ENCODE measurements around the gene PDE4A.
"Not testable (repeated sequence)": the region's sequence is repeated elsewhere in the genome, so short reads cannot be mapped to it uniquely, and the experiment has no call there.

Gene PDE4A

DNA sequence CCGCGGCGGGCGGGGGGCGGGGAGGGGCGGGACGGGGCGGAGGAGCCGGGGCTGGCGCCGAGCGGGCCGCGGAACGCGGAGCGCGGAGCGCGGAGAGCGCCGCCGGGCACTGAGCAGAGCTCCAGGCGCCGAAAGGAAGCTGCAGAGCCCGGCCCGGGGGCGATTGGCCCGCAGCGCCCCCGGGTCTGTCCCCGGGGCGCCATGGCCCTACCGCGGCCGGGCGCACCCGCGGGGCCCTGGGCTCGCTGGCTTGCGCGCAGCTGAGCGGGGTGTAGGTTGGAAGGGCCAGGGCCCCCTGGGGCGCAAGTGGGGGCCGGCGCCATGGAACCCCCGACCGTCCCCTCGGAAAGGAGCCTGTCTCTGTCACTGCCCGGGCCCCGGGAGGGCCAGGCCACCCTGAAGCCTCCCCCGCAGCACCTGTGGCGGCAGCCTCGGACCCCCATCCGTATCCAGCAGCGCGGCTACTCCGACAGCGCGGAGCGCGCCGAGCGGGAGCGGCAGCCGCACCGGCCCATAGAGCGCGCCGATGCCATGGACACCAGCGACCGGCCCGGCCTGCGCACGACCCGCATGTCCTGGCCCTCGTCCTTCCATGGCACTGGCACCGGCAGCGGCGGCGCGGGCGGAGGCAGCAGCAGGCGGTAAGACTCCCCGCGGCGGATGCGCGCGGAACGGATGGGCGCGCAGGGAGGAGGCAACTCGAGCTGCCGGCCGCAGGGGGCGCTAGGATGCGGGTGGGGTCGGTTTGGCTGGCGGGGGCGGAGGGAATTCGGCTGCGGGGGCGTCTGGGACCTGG is at the start of gene PDE4A:
Gene PDE4A, plus strand, starts transcription at position 95 of the 796 bp plus-strand sequence. Its CDS starts 227 bp downstream, at position 322.
- peak; percentile 67 for DNase-seq (ENCODE audit: low read depth)

DNA sequence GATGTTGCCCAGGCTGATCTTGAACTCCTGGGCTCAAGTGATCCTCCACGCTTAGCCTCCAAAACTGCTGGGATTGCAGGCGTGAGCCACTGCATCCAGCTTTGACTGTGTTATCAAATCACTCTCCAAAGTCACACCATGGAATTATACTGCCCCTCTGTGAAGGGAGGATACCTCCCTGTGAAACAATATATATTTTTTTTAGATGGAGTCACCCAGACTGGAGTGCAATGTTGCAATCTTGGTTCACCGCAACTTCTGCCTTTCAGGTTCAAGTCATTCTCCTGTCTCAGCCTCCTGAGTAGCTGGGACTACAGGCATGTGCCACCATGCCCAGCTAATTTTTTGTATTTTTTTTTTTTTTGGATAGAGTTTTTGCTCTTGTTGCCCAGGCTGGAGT is 47.6 kb upstream of the PDE4A start:
- DNase-seq (ENCODE audit: low read depth), result no peak

DNA sequence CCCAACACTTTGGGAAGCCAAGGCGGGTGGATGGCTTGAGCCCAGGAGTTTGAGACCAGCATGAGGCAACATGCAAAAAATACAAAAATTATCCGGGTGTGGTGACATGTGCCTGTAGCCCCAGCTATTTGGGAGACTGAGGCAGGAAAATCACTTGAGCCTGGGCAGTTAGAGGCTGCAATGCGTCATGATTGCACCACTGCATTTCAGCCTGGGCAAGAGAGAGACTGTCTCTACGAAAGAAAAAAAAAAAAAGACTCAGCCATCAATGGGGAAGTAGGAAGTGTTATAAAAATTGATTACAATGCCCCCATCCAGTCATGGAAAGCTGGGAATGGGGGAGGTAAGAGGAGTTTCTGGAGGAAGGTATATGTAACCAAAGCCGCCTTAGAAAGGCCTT is 45.4 kb upstream of the PDE4A start:
- DNase-seq (ENCODE audit: low read depth), result no peak

DNA sequence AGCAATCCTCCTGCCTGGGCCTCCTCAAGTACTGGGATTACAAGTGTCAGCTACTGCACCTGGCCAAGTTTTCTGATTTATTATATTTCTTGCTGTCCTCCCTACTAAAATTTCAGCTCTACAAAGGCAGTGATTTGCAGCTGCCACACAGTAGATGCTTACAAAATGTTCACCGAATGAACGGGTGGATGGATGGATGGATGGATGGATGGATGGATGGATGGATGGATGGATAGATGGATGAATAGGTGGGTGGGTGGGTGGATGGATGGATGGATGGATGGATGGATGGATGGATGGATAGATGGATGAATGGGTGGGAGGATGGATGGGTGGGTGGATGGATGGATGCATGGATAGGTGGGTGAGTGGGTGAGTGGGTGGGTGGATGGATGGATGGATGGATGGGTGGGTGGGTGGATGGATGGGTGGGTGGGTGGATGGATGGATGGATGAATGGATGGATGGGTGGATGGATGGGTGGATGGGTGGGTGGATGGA is 43.1 kb upstream of the PDE4A start:
- not testable (repeated sequence) for DNase-seq (ENCODE audit: low read depth)

DNA sequence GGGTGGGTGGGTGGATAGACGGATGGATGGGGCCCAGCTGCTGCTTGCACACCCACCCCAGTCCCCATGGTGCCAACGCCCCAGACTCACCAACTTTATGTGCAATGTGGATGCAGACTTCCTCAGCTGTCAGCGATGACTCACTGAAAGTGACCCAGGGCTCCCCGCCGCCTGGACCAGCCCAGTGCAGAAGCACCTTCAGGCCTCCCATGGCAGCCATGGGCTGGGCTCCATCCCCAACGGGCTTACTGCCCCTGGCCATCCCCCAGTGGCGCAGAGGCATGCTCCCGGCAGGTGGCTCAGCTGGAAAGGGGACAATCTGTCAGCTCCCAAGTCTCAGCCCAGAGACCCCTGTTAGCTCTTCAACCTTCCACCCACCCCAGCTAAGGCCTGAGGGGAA is 42.2 kb upstream of the PDE4A start:
- DNase-seq (ENCODE audit: low read depth), result no peak

DNA sequence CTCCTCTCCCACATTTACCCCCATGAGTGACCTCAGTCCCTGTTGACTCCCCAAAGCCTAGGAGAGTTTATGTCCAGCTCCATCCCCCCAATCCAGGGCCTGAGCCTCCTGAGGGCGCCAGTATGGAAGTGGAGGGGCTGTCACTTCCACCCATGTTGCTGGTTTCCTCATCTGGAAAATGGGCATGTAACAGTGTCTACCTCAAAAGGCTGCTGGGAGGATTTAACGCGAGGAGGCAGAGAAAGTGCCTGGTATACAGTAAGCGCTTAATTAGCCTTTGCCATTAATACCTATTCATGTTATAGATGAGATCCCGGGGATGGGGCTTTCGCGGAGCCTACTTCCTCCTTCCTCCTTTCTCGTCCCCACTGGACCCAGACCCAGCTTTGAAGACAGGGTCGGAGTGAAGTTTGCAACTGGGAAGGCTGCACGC is 40.4 kb upstream of the PDE4A start:
- no peak for DNase-seq (ENCODE audit: low read depth)

DNA sequence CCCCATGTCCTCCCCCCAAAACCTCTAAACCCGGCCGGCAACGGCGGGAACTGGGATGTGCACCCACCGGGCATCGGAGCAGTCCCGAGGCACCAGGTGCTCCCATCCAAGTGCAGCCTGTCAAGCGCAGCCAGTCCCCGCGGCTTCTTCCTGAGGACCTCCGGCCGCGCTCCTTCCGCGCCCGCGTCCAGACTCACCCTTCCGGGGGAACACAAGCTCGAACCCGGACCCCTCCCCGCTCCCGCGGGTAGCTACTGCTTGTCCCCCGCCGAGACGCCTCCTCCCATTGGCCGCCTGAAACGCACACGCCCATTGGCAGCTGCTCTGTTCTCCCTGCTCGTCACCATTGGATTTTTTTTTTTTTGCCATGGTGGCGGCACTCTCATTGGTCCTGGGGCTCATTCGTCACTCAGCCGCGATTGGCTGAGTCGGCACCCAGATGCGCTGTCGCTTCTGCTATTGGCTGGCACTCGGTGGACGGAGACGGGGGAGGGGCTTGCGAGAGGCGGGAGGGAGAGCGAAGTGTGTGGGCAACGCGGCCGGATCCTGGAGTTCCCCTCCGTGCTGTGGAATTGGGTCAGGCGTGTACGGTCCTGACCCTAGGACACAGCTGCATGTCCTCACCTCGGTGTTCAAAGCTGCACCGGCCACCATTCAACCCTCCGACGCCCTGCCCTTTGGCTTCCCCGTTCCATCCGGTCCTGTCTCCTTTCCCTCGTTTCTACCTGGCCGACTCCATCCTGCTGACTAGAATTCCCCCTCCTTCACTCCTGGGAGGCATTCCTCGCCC is 39.8 kb upstream of the PDE4A start, which contains the start of gene TYK2:
Gene TYK2, minus strand, starts transcription at position 260 of the 790 bp plus-strand sequence. CDS start 2,166 bp downstream, outside the sequence.
- DNase-seq (ENCODE audit: low read depth), result peak; percentile 96

DNA sequence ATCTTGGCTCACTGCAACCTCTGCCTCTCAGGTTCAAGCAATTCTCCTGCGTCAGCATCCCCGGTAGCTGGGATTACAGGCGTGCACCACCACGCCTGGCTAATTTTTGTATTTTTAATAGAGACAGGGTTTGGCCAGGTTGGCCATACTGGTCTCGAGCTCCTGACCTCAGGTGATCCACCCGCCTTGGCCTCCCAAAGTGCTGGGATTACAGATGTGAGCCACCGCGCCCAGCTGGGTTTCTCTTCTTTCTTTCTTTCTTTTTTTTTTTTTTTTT is 37.2 kb upstream of the PDE4A start:
- DNase-seq (ENCODE audit: low read depth), result not testable (repeated sequence)

DNA sequence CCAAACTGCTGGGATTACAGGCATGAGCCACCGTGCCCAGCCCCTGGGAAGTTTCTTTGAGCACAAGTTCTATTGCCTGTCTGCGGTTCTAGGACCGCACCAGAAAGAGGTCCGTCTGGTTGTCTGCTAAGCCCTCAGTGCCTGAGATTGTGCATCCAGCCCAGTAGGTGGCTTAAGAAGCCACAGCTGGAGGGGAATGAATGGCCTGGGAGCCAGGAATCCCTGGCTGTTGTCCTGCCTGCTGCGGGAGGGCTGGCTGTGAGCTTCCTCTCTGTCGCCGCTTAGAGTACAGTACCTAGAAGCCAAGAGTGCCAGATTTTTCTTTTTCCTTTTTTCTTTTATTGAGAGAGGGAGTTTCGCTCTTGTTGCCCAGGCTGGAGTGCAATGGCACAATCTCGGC is 35.8 kb upstream of the PDE4A start:
- DNase-seq (ENCODE audit: low read depth), result no peak

DNA sequence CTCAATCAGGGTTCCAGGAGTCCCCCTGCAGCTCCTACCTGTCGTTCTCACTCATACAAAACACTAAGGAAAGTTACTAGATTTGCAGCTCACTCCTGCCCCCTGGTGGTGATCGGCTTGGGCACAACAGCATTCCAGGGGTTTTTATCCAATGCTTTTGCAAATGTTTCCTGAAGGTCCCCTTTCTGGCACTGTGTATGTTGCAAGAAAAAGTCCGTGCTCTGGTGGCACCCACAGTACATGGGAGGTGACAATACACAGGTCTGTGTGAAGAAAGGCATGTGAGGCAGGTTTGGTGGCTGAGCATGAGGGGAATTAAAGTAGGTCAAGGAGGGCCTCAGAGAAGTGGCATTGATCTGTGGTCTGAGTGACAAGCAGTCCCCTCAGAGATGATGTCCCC is 31.4 kb upstream of the PDE4A start:
- DNase-seq (ENCODE audit: low read depth), result peak; percentile 66

DNA sequence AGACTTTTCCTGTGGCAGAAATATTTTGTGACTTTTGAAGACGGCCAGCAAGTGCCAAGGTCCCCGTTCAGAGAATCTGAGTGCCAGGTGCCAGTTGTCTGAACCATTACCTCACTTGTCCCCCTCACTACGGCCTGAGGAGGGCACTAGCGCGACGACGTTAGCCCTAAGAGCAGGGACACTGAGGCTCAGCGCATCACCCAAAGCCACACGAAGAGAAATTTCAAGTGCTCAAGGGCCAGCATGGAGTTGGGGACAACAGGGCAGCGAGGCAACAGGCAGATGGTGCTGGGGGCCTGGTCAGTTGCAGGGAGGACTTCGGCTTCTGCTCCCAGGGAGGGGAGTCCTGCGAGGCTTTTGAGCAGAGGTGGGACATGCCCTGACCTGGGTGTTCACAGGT is 30.5 kb upstream of the PDE4A start:
- no peak for DNase-seq (ENCODE audit: low read depth)

DNA sequence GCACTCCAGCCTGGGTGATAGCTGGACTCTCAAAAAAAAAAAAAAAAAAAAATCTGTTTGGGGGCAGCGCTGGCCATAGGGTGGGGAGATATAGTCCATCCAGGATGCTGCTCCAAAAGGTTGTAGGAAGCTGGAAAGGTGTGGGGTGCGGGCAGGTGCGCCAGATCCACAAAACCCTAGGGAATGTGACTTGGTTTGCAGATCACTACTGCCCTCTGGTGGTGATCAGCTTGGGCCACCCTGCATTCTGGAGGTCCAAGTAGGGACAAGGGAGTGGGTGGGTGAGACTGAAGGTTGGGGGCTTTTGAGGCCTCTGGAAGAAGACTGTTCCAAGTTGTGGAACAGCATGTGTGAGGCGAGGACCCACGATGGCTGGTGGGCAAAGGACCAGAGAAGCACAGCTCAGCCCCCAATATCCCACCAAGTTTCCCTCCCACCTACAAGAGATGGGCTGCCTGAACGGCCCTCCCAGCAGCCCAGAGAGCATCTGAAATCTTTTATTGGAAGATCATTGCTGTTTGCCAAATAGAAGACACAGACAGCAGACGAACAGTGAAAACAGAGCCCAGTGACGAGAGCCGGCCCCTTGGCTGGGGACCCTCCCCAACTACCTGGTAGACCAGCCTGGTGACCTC is 29.6 kb upstream of the PDE4A start:
- DNase-seq (ENCODE audit: low read depth), result peak; percentile 45

DNA sequence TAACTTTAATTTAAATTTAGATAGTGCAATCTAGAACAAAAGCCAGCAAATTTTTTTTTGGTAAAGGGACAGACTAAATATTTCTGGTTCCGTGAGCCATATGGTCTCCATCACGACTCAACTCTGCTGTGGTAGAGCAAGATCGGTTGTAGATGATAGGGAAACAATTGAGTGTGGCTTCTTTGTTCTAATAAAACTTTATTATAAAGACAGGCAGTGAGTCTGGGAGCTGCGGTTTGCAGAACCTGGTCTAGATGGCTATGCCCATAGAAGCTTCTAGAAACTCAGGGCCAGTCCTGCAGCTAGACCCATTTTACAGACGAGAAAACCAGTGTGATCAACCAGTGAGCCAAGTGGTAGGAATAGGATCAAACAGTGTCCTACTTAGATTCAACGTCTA is 28.2 kb upstream of the PDE4A start:
- DNase-seq (ENCODE audit: low read depth), result no peak

DNA sequence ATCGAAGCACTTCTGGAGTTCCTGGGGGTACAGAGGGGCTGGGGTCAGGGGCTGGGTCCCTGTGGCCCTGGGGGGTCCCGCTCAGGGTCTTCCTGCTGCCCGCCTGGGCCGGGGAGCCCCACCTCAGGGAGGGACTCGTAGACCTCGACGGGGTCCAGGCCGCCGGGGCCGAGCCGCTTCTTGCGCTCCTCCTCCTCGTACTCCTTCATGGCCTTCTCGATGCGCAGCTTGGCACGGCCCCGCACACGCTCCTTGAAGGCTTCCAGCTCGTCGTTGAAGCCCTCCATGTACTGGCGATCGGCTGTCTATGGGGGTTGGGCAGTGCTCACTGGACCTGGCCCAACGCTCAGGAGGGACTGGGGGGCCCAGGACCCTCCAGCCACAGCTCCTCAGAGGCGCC is 27.2 kb upstream of the PDE4A start:
- no peak for DNase-seq (ENCODE audit: low read depth)

DNA sequence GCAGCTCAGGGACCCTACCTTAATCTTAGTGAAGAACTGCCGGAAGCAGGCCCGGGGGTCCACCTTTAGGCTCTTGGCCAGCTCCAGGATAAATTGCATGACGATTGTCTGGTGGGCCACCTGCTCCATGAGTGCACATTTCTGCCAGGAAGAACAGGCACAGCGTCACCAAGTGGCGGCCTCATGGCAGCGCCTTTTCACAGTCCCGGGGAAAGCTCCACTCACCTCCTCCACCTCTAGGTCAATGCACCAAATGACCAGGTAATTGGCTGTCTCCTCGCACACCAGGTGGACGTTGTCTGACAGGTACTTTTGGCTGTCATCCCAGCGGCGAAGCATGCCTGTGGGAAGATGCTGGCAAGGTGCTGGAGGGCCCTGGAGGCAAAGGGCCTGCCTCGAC is 25.3 kb upstream of the PDE4A start:
- no peak for DNase-seq (ENCODE audit: low read depth)

DNA sequence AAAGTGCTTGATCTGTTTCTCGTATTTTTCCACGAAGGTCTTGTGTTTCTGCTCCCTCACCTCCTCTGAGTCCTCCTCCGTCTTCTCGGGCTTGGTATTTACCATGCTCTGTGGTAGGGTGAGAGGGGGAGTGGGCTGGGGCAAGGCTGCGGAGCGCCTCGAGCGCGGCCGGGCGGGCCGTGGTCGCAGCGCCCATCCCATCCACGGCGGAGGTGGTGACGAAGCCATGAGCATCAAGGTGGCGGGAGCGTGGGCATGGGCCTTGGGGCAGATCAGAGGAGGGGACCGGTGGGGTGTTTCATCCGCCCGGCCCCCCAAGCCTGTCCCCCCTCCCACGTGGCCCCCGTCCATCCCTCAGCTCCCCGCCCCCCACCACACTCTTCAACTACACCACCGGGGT is 24.9 kb upstream of the PDE4A start:
- no peak for DNase-seq (ENCODE audit: low read depth)

DNA sequence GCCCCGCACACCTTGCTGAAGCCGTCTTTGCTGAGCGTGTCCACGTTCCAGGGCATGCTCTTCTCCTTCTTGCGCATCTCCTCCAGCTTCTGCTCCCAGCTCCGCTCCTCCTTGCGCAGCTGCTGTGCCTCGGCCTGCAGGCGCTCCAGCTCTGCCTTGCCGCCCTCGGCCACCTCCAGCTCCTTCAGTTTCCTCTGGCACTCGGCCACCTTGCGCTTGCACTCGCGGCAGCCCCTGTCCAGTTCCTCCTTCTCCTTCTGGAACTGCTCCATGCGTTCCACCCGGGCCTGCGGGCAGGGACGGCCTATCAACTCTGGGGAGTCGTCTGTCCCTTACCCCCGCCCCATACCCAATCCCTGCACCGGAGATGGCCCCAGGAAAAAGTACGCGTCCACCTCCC is 24.4 kb upstream of the PDE4A start:
- DNase-seq (ENCODE audit: low read depth), result no peak

DNA sequence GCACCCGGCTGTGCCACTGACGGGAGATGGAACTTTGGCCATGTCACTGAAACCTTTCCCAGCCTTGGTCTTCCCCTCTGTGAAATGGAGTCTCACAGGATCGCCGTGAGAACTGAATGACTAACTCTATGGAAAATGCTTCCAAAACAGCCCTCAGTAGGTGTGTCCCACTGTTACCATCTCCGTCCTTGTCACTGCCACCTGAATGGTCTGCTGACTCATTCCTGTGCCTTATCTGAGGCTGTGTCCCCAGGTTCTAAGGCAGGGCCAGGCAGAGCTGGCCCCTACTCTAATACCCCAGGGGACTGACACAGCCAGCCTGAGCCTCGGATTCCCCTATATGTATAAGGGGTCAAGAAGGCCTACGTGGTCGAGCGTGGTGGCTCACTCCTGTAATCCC is 21.5 kb upstream of the PDE4A start:
- DNase-seq (ENCODE audit: low read depth), result no peak

DNA sequence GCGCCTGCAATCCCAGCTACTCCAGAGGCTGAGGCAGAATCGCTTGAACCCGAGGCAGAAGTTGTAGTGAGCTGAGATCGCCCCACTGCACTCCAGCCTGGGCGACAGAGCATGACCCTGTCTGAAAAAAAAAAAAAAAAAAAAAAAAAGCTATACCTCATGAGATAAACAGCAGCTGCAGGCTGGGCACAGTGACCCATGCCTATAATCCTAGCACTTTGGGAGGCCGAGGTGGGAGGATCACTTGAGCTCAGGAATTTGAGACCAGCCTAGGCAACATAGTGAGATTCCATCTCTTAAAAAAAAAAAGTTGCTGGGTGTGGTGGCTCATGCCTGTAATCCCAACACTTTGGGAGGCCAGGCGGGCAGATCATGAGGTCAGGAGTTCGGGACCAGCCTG is 21.0 kb upstream of the PDE4A start:
- not testable (repeated sequence) for DNase-seq (ENCODE audit: low read depth)

DNA sequence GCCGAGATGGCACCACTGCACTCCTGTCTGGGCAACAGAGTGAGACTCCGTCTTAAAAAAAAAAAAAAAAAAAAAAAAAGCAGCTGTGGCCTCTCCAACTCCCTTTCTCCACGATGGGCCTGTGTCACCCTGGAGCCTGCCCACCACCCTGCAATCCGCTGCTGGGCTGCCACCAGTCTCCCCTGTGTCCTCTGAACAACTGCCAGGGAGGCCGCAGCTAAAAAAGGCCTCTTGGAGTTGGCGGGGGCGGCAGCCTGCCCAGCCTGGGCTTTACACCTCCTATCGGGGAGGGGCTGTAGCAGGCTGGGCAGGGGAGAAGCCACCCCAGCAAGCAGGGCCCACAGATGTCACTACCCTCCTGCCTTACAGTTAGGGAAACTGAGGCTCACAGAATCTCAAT is 20.5 kb upstream of the PDE4A start:
- DNase-seq (ENCODE audit: low read depth), result no peak

DNA sequence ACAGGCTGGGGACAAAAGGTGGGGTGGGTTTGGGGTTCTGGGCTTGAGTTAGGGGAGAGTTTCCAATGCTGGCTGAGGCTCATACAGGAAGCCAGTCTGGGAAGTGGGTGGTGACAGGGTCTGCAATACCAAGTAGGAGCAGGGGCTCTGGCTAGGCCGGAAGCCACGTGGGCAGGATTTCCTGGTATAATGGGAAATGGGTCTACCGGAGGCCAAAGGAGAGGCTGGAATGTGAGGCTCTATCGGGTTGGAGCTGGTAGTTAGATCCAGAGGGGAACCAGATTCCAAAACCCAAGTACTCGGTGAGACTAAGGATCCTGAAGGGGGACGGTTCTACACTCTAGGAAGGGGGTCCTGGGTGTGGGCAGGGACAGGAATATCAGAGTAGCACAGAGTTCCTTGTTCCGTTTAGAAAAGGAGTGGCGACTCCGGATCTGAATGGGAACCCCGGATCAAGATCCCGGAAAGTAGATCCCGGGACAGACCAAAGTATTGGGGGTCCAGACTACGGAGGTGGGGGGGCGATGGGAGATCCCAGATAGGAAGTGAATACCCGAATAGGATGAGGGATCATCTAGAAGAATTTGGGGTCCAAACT is 17.8 kb upstream of the PDE4A start:
- DNase-seq (ENCODE audit: low read depth), result no peak

Data from activated T-cell treated with anti-CD3 and anti-CD28 coated beads for 48 hours (primary cell).